HG03135 (cell line): ENCODE measurements around the gene OR2J1.
"Not testable (repeated sequence)": the region's sequence is repeated elsewhere in the genome, so short reads cannot be mapped to it uniquely, and the experiment has no call there.

Experiments used
- ATAC-seq: cut with Tn5 transposase; IDR thresholded peaks from one replicate; pipeline ENCODE4 v1.9.1; 2021; ENCODE audit warnings: mild to moderate bottlenecking, moderate library complexity; ENCODE audit not compliant: unreplicated experiment

OR2J1 gene

GRCh38 chr6:29099190-29099589 is at the start of gene OR2J1:
OR2J1 (plus strand) TSS chr6:29099490; CDS start chr6:29100943, 1,453 bp downstream.
- ATAC-seq: no peak

DNA sequence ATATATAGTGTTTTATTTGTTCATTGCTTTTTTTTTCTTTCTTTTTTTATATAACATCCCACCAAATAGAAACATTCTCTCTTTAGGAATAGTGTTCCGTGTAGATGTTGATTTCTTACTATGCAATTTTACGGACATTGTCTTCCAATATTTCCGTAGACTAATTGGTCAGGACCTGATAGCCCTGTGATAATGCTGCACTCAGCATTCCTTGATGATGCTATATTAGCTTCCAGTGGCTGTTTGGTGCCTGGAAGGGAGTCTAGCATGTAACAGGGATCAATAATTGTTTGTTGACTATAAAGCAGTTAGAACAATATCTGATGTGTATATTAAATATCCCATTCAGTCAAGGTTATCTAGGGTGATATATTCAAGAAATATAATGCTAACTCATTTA is 47.6 kb upstream of the OR2J1 start:
- ATAC-seq: no peak

GRCh38 chr6:29071831-29072723 is 27.2 kb upstream of the OR2J1 start:
- no peak for ATAC-seq

- ATAC-seq: no peak
Observed at GRCh38 chr6:29079203-29079602, 20.1 kb upstream of the OR2J1 start.

- no peak for ATAC-seq
Observed at GRCh38 chr6:29081312-29081711, 18.0 kb upstream of the OR2J1 start.

- no peak for ATAC-seq
Observed at GRCh38 chr6:29082457-29082856, 16.8 kb upstream of the OR2J1 start.

- ATAC-seq: no peak
Observed at GRCh38 chr6:29087213-29087612, 12.1 kb upstream of the OR2J1 start, which contains the start of gene OR2B3. OR2B3 (minus strand) TSS chr6:29087313; CDS start chr6:29087248, 65 bp downstream.

DNA sequence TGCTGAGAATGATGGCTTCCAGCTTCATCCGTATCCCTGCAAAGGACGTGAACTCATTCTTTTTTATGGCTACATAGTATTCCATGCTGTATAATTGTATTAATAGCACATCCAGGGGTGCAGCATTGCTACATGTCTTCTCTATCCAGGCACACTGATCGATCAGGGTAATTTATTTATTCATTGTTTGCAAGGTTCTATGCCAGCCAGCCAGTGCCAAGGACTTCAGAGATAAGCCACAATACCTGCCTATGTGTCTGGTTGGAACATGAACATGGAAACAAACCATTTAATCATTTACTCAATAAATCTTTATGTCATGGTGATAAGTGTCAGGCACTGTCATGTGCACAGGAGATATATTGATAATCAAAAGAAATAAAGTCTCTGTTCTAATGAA is 6.3 kb upstream of the OR2J1 start:
- ATAC-seq: no peak

DNA sequence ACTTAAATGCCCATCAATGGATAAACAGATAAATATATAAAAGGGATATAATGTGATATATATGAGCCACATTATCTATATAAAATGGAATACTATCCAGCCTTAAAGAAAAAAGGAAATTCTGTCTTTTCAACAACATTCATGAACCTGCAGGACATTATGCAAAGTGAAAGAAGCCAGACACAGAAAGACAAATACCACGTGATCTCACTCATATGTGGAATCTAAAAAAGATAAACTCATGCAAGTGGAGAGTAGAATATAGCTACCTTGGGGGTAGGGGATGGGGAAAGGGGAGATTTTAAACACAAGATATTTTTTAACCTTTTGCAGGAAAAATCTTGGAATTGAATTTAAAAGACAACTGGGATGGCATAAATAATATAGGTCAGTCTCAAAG is 1.5 kb upstream of the OR2J1 start:
- no peak for ATAC-seq

- no peak for ATAC-seq
Observed at GRCh38 chr6:29107758-29108157, 8.5 kb downstream of the OR2J1 start, which contains the start of gene OR2J3. OR2J3 (plus strand) TSS chr6:29108058; CDS start chr6:29111891, 3,833 bp downstream.

DNA sequence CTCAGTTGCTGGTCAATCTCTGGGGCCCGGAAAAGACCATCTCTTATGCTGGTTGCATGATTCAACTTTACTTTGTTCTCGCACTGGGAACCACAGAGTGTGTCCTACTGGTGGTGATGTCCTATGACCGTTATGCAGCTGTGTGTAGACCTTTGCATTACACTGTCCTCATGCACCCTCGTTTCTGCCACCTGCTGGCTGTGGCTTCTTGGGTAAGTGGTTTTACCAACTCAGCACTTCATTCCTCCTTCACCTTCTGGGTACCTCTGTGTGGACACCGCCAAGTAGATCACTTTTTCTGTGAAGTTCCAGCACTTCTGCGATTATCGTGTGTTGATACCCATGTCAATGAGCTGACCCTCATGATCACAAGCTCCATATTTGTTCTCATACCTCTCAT is 12.8 kb downstream of the OR2J1 start:
- ATAC-seq: no peak

- ATAC-seq: not testable (repeated sequence)
Observed at GRCh38 chr6:29114964-29115363, 15.7 kb downstream of the OR2J1 start.

- ATAC-seq: no peak
Observed at GRCh38 chr6:29129326-29130012, 30.2 kb downstream of the OR2J1 start.

- ATAC-seq: no peak
Observed at GRCh38 chr6:29130644-29131043, 31.4 kb downstream of the OR2J1 start.

GRCh38 chr6:29131691-29132090 is 32.4 kb downstream of the OR2J1 start:
- ATAC-seq: no peak

DNA sequence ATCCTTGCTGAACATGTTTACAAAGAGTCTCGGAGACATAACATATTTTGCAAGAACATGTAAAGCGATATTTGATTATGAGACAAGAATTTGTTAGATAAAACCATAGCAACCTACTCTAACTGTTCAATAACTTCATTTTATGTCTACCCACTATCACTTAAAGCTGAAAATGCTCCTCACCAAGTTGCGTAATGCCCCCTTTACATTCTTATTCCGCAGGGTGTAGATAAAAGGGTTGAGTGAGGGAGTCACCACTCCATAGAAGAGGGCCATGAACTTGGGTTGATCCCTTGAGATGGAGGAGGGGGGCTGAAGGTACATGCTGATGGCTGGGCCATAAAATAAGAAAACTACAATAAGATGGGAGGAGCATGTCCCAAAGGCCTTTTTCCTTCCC is 38.4 kb downstream of the OR2J1 start:
- ATAC-seq: no peak

GRCh38 chr6:29141606-29142005 is 42.3 kb downstream of the OR2J1 start:
- no peak for ATAC-seq

GRCh38 chr6:29142309-29142708 is 43.0 kb downstream of the OR2J1 start:
- no peak for ATAC-seq

DNA sequence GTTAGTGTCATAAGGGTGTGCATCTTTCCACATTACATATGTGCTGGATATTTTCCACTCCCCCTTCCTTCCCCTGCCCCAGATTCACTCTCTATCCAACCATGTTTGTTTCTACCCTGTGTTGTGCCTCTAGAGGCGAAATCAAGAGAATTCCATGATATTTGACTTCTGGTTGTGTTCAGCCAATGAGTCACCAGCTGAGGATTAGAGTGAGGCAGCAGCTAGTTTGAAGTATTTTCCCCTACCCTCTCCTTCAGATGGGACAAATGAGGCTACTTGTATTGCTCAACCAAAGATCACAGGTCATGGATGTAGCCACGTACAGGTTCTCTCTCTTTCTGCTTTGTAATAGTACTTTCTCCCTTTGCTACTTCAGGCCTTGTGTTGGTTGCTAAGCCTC is 46.9 kb downstream of the OR2J1 start:
- no peak for ATAC-seq

- no peak for ATAC-seq
Observed at GRCh38 chr6:29147074-29147473, 47.8 kb downstream of the OR2J1 start.

DNA sequence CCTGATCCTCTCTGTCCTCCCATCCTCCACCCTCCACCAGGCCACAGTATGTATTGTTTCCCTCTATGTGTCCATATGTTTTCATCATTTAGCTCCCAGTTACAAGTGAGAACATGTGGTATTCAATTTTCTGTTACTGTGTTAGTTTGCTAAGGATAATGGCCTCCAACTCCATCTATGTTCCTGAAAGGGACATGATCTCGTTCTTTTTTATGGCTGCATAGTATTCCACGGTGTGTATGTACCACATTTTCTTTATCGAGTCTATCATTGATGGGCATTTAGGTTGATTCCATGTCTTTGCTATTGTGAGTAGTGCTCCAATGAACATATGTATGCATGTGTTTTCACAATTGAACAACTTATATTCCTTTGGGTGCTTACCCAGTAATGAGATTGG is 50.2 kb downstream of the OR2J1 start:
- ATAC-seq: not testable (repeated sequence)
